Measurements from ENCODE around the gene TMEM81. TPM values are rescaled to one million over a fixed set of nuclear protein-coding genes. Genes with fewer than 3 reads are reported as not detected.

Gene TMEM81
- total RNA-seq, 1 donor from 2014 or later: 1.2 TPM

Other genes with a start within 250 kb of the TMEM81 start
- gene NFASC, start 213.6 kb downstream of the TMEM81 start, total RNA-seq: 0.17 and 0.42 TPM in 2 replicates
- gene CNTN2, start 41.2 kb downstream of the TMEM81 start, total RNA-seq: not detected in 2 replicates
- 23.6 and 24.5 TPM in 2 replicates for gene RBBP5, start 37.5 kb upstream of the TMEM81 start, total RNA-seq
- gene DSTYK, start 127.2 kb upstream of the TMEM81 start, total RNA-seq: 14.9 and 15.1 TPM in 2 replicates
- 1.7 and 1.9 TPM in 2 replicates for gene TMCC2, start 143.5 kb upstream of the TMEM81 start, total RNA-seq
- gene NUAK2, start 237.3 kb upstream of the TMEM81 start, total RNA-seq: 4.6 and 5.0 TPM in 2 replicates